Sigmoid colon (tissue), 7 donors: Measurements from ENCODE around the gene WDR48. TPM values are rescaled to one million over a fixed set of nuclear protein-coding genes. Genes with fewer than 3 reads are reported as not detected.
A peak's percentile ranks its signal among the peaks of the same experiment; 100 is the strongest.

Experiments used
- DNase-seq: peaks from one replicate; pipeline ENCODE4 v3.0.0-alpha.2; 2019
- H3K27ac ChIP-seq, 4 donors: fragments of 200-600 bp; sonication (generic); one replicate each; pipeline ENCODE4 v1.5.1; 2016 to 2019; ENCODE audit warnings: mild to moderate bottlenecking in 1 of 4
- H3K27me3 ChIP-seq, 3 donors: fragments of 200-600 bp; sonication (generic); one replicate each; pipeline ENCODE4 v1.5.1; 2019; ENCODE audit warnings: mild to moderate bottlenecking in 1 of 3
- H3K36me3 ChIP-seq, 4 donors: fragments of 200-600 bp; sonication (generic); one replicate each; pipeline ENCODE4 v1.5.1; 2016 to 2019
- H3K4me1 ChIP-seq, 4 donors: fragments of 200-600 bp; sonication (generic); one replicate each; pipeline ENCODE4 v1.5.1; 2017 to 2019
- H3K4me3 ChIP-seq, 4 donors: fragments of 200-600 bp; sonication (generic); one replicate each; pipeline ENCODE4 v1.5.1; 2017 to 2019; ENCODE audit warnings: mild to moderate bottlenecking in 2 of 4, moderate library complexity in 1 of 4
- H3K9me3 ChIP-seq, 4 donors: fragments of 200-600 bp in 3 of 4; sonication (generic) in 3 of 4; one replicate each; pipeline versions ENCODE4 v1.5.1 to v1.6.1; 2013 to 2019
- CTCF ChIP-seq, 4 experiments: fragments of 450-650 bp in 3 of 4; fragments of 200-600 bp in 1 of 4; IDR thresholded peaks; one replicate each; pipeline ENCODE4 v1.5.1; 2016 to 2019; ENCODE audit warnings: antibody characterized with exemption in 4 of 4, mild to moderate bottlenecking in 3 of 4, moderate library complexity in 2 of 4
- EP300 ChIP-seq, 4 donors: sonication (generic); formaldehyde crosslinking; IDR thresholded peaks; one replicate each; pipeline ENCODE4 v1.6.1; 2017; ENCODE audit warnings: antibody characterized with exemption in 4 of 4
- POLR2A ChIP-seq, 2 donors: fragments of 450-650 bp; IDR thresholded peaks; one replicate each; pipeline ENCODE4 v1.6.1; 2016; ENCODE audit warnings: antibody characterized with exemption in 2 of 2, mild to moderate bottlenecking in 2 of 2, moderate library complexity in 2 of 2
- POLR2AphosphoS5 ChIP-seq, 4 donors: sonication (generic); formaldehyde crosslinking; IDR thresholded peaks; one replicate each; pipeline ENCODE4 v1.6.1; 2017; ENCODE audit warnings: antibody characterized with exemption in 4 of 4
- WGBS, 2 donors: extraction: QIAGEN DNeasy Blood & Tissue Kit; methylation state at CpG; one replicate each; pipeline ENCODE4 v1.1.7; 2013; 5-methylcytosine and 5-hydroxymethylcytosine counted together
- intact Hi-C: fragments of 100-400 bp; cut with DNase I; formaldehyde crosslinking; loops from one replicate; pipeline ENCODE4 v1.15.1; 2023
- polyA plus RNA-seq, 3 donors: library from polyadenylated mRNA; stranded (reverse); fragments of 200-250 nt; gene quantifications; one replicate each; pipeline ENCODE4 v1.2.3, GENCODE V29; 2013
- small RNA-seq, 3 donors: library from RNA; depleted of rRNA; stranded (forward); fragments of <200 nt; gene quantifications; one replicate each; pipeline ENCODE3, GENCODE V24; 2016
- total RNA-seq, 4 donors: library from RNA; depleted of rRNA; stranded (reverse); fragments of >200 nt; gene quantifications; one replicate each; pipeline ENCODE4 v1.1.0, GENCODE V29; 2016
- donor health status: healthy with polysubstance abuse.
- donor health status: Bipolar disorder and iron deficiency.
- donor health status: healthy.

The WDR48 gene
- total and polyA plus RNA-seq, 7 donors: 15.3 to 50.2 (median 37.4) TPM

- Histone ChIP-seq H3K36me3 (peaks cover 27 to 55% (median 32%) of the 10 kb centered on the region in 4 donors), H3K4me3 (no peak overlapping the region), H3K27me3 (no peaks in the 10 kb centered on the region), H3K4me1 (peaks cover 0 to 75% (median 71%) of the 10 kb centered on the region in 4 donors), H3K9me3 (no peaks in the 10 kb centered on the region), H3K27ac (peak overlapping the region; percentile 97 to 100 (median 100))
- TF ChIP-seq CTCF (IDR thresholded peaks at IDR 0.05): peak in 1 of 4 experiments; percentile 23
- peak in 1 of 4 donors; percentile 26 for TF ChIP-seq POLR2AphosphoS5 (IDR thresholded peaks at IDR 0.05)
- no peak for TF ChIP-seq EP300 (IDR thresholded peaks at IDR 0.05)
- TF ChIP-seq POLR2A (IDR thresholded peaks at IDR 0.05): no peak
- peak; percentile 76 for DNase-seq
- intact Hi-C loops: no loop called here
- 26 to 49% methylated on average over 11 of the region's 11 CpGs for WGBS, 2 donors
Observed at GRCh38 chr3:39146083-39146501, 94.3 kb downstream of the WDR48 start.

Small RNAs within 50 kb of the gene (small RNA-seq; reads per million reads assigned to genes)
- 0 reads per million in 3 donors for gene RNU6-1227P

Other genes with a start within 250 kb of the WDR48 start
- gene SCN10A, start 235.8 kb upstream of the WDR48 start, total RNA-seq: not detected
- not detected for gene SCN10A, start 235.8 kb upstream of the WDR48 start, polyA plus RNA-seq
- 1 to 10 TPM in 3 of 4 donors, under 1 TPM in 1; 0.82 to 3.0 (median 2.2) TPM for gene SCN11A, start 72 bp upstream of the WDR48 start, total RNA-seq
- gene SCN11A, start 72 bp upstream of the WDR48 start, polyA plus RNA-seq: under 1 TPM in 2 of 3 donors, not detected in 1; under 0.01 to 0.57 TPM
- gene GORASP1, start 55.6 kb downstream of the WDR48 start, total RNA-seq: 10 to 100 TPM; 43.5 to 49.9 (median 48.9) TPM
- gene GORASP1, start 55.6 kb downstream of the WDR48 start, polyA plus RNA-seq: 10 to 100 TPM; 35.4 to 54.5 (median 40.7) TPM
- gene TTC21A, start 55.7 kb downstream of the WDR48 start, total RNA-seq: 1 to 10 TPM; 2.9 to 7.1 (median 4.4) TPM
- gene TTC21A, start 55.7 kb downstream of the WDR48 start, polyA plus RNA-seq: 1 to 10 TPM in 2 of 3 donors, under 1 TPM in 1; 0.60 to 6.0 (median 2.8) TPM
- gene CSRNP1, start 101.6 kb downstream of the WDR48 start, total RNA-seq: 100 to 1,000 TPM in 1 of 4 donors, 10 to 100 TPM in 3; 12.8 to 135 (median 21.9) TPM
- gene CSRNP1, start 101.6 kb downstream of the WDR48 start, polyA plus RNA-seq: 10 to 100 TPM; 15.6 to 26.7 (median 16.9) TPM
- gene XIRP1, start 140.6 kb downstream of the WDR48 start, total RNA-seq: under 1 TPM in 1 of 4 donors, not detected in 3; 0.54 TPM
- 1 to 10 TPM in 1 of 3 donors, under 1 TPM in 2; 0.25 to 1.2 (median 0.69) TPM for gene XIRP1, start 140.6 kb downstream of the WDR48 start, polyA plus RNA-seq
- under 1 TPM; 0.16 to 0.68 (median 0.32) TPM for gene CX3CR1, start 228.0 kb downstream of the WDR48 start, total RNA-seq
- under 1 TPM in 1 of 3 donors, not detected in 2; 0.10 TPM for gene CX3CR1, start 228.0 kb downstream of the WDR48 start, polyA plus RNA-seq